Coronary artery (tissue), 2 donors: ENCODE results near the gene HOPX.

Source experiments
- DNase-seq: peaks from one replicate; pipeline ENCODE4 v3.0.0-alpha.2; 2017; ENCODE audit warnings: low spot score
- H3K27ac ChIP-seq, 2 donors: fragments of 200-600 bp; sonication (generic); one replicate each; pipeline ENCODE4 v1.5.1; 2016 to 2019
- H3K4me3 ChIP-seq: fragments of 200-600 bp; sonication (generic); 2 replicates; pipeline ENCODE4 v1.5.1; 2016; ENCODE audit warnings: mild to moderate bottlenecking, moderate library complexity
- TF ChIP-seq, protein P1 (sequence below): fragments of 200-600 bp; sonication (generic); IDR thresholded peaks from one replicate; pipeline ENCODE4 v1.5.1; 2019; ENCODE audit warnings: antibody characterized with exemption

The HOPX gene

GRCh38 chr4:56628592-56628991 is 52.5 kb downstream of the HOPX start:
- H3K27ac ChIP-seq = no peak overlapping the region

GRCh38 chr4:56627985-56628384 is 53.1 kb downstream of the HOPX start:
- TF ChIP-seq, protein P1, sequence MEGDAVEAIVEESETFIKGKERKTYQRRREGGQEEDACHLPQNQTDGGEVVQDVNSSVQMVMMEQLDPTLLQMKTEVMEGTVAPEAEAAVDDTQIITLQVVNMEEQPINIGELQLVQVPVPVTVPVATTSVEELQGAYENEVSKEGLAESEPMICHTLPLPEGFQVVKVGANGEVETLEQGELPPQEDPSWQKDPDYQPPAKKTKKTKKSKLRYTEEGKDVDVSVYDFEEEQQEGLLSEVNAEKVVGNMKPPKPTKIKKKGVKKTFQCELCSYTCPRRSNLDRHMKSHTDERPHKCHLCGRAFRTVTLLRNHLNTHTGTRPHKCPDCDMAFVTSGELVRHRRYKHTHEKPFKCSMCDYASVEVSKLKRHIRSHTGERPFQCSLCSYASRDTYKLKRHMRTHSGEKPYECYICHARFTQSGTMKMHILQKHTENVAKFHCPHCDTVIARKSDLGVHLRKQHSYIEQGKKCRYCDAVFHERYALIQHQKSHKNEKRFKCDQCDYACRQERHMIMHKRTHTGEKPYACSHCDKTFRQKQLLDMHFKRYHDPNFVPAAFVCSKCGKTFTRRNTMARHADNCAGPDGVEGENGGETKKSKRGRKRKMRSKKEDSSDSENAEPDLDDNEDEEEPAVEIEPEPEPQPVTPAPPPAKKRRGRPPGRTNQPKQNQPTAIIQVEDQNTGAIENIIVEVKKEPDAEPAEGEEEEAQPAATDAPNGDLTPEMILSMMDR = no peak
- H3K27ac ChIP-seq = no peak overlapping the region
- H3K4me3 ChIP-seq = no peak overlapping the region
- no peak for DNase-seq

More at GRCh38 chr4:56628592-56628991, 52.5 kb downstream of the HOPX start:
- TF ChIP-seq, protein P1 = no peak
- no peak for DNase-seq
- H3K4me3 ChIP-seq = no peak overlapping the region

- H3K4me3 ChIP-seq = no peak overlapping the region
- DNase-seq = no peak
- no peak overlapping the region for H3K27ac ChIP-seq
- TF ChIP-seq, protein P1 = no peak
These were observed 53.7 kb downstream of the HOPX start for GRCh38 chr4:56627375-56627774.

DNA sequence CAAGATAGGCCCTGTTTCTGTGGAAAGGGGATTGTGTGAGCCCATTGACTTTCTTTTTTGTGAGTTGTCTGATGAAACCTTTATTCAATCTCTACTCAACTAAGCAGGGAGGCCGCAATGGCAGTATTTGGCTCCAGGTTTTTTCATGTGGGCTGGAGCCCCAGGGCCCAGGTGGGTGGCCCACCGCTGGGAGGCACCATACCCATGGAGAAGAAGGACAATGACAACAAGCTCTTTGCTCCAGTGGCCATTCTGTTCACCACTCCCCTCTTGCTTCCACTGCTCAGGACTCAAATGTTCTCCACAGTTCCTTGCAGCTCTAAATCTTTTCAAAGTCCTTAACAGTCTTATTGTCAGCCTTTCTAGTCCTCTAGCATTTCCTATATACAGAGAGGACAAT is 54.1 kb downstream of the HOPX start:
- DNase-seq = no peak
- TF ChIP-seq, protein P1 = no peak
- Histone ChIP-seq H3K4me3 (no peak overlapping the region), H3K27ac (no peak overlapping the region)

- TF ChIP-seq, protein P1 = no peak
- Histone ChIP-seq H3K27ac (no peak overlapping the region), H3K4me3 (no peak overlapping the region)
- DNase-seq = no peak
These were observed 54.7 kb downstream of the HOPX start for GRCh38 chr4:56626420-56626819.

DNA sequence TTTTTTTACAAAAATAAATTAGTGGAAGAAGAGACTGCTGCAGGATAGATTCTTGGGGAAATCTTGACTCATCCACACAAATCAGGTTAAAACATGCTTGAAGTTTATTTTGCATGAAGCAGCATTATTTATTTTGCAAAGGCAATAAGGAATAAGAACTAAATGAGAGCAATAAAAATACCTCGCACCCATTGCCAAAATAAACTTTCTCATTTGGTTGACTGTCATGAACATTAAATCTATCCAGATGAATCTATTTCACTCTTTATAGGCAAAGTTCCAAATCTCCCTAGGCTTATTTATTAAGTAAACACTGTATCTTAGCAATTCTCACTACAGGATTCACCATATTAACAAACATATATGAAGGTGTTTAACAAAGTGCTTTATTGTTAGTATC is 58.9 kb downstream of the HOPX start:
- TF ChIP-seq, protein P1 = no peak
- no peak for DNase-seq
- H3K27ac ChIP-seq = no peak overlapping the region
- no peak overlapping the region for H3K4me3 ChIP-seq

DNA sequence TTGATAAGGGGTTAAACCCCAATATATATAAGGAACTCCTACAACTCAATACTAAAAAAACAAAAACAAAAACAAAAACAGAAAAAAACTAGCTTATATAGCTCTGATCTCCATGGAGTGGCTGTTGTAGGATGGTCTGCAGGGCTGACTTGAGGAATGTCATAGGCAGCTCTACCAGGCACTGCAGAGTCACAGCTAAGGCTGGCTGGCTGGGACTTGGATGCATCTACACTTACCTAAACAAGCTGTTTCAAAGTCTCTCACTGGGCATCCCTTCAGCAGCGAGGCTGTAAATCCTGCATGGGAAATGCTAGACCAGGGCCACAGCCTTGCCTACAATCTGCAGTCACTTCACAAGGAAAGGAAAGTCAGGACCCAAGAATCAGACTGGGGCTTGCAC is 61.3 kb downstream of the HOPX start:
- TF ChIP-seq, protein P1 = no peak
- Histone ChIP-seq H3K4me3 (no peak overlapping the region), H3K27ac (no peak overlapping the region)
- DNase-seq = no peak
